HG02973 (cell line): ENCODE measurements around the gene CCDC88C.
"Not testable (repeated sequence)": the region's sequence is repeated elsewhere in the genome, so short reads cannot be mapped to it uniquely, and the experiment has no call there.

Experiments
- ATAC-seq: cut with Tn5 transposase; IDR thresholded peaks from one replicate; pipeline ENCODE4 v1.9.1; 2021; ENCODE audit warnings: moderate library complexity; ENCODE audit not compliant: unreplicated experiment

The CCDC88C gene

GRCh38 chr14:91418387-91419043 lies 895 bp upstream of the CCDC88C start:
- ATAC-seq, result no peak

GRCh38 chr14:91417983-91418386 lies 365 bp upstream of the CCDC88C start:
- peak; percentile 28 for ATAC-seq

GRCh38 chr14:91416744-91417119 lies 888 bp downstream of the CCDC88C start:
- ATAC-seq, result no peak

- ATAC-seq, result peak; percentile 49
These were observed 1.6 kb downstream of the CCDC88C start for GRCh38 chr14:91415794-91416743.

- no peak for ATAC-seq
These were observed 3.2 kb downstream of the CCDC88C start for GRCh38 chr14:91414475-91414833.

- no peak for ATAC-seq
These were observed 3.8 kb downstream of the CCDC88C start for GRCh38 chr14:91413547-91414474.

GRCh38 chr14:91412939-91413338 lies 4.7 kb downstream of the CCDC88C start:
- ATAC-seq, result no peak

GRCh38 chr14:91410771-91411536 lies 6.7 kb downstream of the CCDC88C start:
- ATAC-seq, result no peak

- no peak for ATAC-seq
These were observed 7.5 kb downstream of the CCDC88C start for GRCh38 chr14:91409928-91410718.

- ATAC-seq, result not testable (repeated sequence)
These were observed 8.4 kb downstream of the CCDC88C start for GRCh38 chr14:91409240-91409639.

- ATAC-seq, result no peak
These were observed 10.6 kb downstream of the CCDC88C start for GRCh38 chr14:91406982-91407381.

- ATAC-seq, result no peak
These were observed 11.2 kb downstream of the CCDC88C start for GRCh38 chr14:91406451-91406850.

GRCh38 chr14:91405724-91406435 lies 11.7 kb downstream of the CCDC88C start:
- no peak for ATAC-seq

GRCh38 chr14:91405241-91405721 lies 12.3 kb downstream of the CCDC88C start:
- ATAC-seq, result no peak

GRCh38 chr14:91402771-91403600 lies 14.6 kb downstream of the CCDC88C start:
- ATAC-seq, result no peak

GRCh38 chr14:91402348-91402747 lies 15.3 kb downstream of the CCDC88C start:
- ATAC-seq, result no peak

- no peak for ATAC-seq
These were observed 15.9 kb downstream of the CCDC88C start for GRCh38 chr14:91401751-91402150.

- no peak for ATAC-seq
These were observed 16.9 kb downstream of the CCDC88C start for GRCh38 chr14:91400696-91401095.
